GM21447 (cell line): ENCODE results near the gene PPP2R2C.

Experiments used
- ATAC-seq: cut with Tn5 transposase; IDR thresholded peaks from one replicate; pipeline ENCODE4 v1.9.1; 2021; ENCODE audit not compliant: unreplicated experiment

Gene PPP2R2C

GRCh38 chr4:6273661-6273990, 198.8 kb downstream of the PPP2R2C start:
- no peak for ATAC-seq

DNA sequence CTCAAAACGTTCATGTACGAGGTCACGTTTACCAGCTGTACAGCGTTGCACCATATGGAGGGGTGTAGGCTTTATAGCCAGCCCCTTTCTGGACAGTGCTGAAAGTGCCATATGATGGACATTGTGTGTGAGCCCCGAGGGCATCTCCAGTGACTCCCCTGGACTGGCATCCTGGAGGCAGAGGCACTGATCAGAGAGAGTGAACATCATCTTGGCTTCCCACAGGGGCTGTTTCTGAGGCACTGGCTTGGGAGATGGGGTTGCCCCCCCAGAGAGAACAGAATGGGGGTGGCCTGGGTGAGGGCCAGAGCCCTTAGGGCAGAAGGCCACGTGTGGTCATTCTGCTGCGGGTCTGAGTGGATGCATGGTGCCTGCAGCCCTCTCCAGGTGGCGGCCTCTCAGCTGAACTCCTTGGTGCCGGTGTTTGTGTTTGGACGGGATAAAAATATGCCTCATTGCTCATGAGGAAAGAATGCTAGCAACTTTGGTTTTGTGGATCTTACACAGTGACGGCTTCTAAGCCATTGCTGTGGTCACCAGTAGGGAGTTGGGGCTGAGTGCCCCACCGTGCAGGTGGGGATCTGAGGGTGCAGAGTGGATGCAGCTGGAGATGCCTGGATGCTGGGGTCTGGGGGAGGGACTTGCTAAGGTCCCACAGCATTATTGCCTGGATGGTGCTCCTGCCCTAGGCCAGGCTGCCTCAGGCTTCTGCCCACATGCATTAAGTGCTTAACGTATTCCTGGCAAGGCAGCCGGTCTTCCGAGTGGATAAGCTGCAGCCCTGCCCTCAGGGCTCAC, 199.4 kb downstream of the PPP2R2C start:
- ATAC-seq = no peak

DNA sequence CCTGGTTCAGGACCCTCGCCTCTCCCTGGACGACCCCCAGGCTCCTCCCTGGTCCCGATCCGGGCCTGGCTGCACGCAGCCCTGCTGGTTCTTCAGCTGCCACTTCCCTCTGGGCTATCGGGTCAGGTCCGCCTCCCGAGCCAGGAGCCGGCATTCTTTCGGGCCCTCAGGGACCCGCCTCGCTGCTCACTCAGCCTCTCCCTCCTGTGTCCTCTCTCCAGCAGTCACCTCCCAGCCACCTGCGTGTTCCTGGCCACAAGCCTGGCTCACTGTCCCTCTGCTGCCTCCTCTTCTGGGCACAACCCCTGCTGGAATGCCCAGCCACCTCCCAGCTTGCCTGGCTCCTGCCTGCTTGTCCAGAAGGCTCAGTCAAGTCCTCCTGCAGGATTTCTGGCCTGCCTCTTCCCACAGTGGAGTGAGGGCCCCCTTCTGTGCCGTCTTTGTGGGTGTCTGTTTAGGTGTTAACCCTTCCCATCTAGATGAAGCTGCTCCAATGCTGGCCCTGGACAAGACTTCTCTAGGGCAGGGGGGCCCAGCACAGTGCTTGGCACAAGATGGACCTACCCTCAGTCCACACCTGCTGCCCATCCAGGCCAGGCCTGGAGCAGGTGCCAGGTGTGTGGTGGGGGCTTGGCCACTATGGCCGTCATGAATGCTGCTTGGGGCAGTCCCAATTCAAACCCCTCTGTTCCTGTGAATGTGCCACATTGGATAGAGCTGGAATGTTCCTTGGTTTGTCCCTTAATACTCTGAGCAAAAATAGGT, 200.5 kb downstream of the PPP2R2C start:
- no peak for ATAC-seq

DNA sequence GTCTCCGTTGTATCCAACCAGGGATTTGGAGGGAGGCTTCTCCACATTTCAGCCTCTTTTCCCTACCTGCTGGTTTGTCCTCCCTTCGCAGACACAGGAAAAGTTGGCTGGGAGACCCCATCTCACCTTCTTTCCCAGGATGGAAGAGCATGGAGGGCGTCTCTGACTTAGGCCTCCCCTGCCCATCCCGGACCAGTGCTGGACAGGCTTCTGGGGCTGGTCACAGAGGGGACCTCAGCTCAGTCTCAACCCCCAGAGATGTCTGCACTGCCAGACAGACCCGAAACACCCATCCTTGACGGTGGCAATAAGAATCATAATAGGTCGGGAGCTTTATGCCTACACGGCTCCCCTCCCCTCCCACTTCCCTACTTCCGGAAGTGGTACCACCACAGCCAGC, 201.2 kb downstream of the PPP2R2C start:
- ATAC-seq = no peak

DNA sequence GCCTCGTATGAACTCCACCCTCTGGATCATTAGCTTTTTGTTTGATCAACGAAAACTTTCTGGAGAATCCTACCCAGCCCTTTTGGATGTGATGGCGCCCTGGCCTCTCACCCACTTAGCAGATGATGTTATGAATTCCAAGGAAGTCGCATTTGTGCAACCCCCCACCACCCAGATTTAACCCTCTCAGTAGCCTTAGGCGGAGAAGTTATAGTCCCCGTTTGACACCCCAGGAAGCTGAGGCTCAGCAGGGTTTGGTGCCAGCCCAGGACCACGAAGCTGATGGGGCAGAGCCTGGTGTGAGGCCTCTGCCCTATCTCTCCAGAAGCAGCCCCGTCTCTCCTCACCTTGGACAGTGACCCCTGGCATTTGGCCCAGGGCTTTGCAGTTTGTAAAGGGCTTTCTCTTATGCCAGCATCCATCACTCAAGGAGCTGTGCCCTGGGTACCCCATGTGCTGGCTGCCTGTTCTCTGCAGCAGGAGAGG, 201.7 kb downstream of the PPP2R2C start:
- no peak for ATAC-seq
